ENCODE data around the gene DBNDD2.

The DBNDD2 gene

DNA sequence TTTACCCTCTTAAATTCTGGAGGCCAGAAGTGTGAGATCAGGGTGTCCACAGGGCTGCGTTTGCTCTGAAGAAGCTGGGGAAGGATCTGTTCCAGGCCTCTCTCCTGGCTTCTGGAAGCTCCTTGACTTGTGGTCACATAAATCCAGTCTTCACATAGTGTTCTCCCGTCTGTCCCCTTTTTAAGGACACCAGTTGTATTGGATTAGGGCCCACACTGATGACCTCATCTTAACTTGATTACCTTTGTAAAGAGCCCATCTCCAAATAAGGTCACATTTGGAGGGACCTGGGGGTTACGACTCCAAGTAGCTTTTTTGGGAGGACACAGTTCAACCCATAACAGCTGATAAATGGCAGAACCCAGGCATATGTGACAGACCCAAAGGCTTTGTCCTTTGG lies 41.4 kb downstream of the DBNDD2 start:
- no peak for DNase-seq (ENCODE audit: low spot score)

GRCh38 chr20:45450097-45450818 lies 42.2 kb downstream of the DBNDD2 start:
- no peak for DNase-seq (ENCODE audit: low spot score)

DNA sequence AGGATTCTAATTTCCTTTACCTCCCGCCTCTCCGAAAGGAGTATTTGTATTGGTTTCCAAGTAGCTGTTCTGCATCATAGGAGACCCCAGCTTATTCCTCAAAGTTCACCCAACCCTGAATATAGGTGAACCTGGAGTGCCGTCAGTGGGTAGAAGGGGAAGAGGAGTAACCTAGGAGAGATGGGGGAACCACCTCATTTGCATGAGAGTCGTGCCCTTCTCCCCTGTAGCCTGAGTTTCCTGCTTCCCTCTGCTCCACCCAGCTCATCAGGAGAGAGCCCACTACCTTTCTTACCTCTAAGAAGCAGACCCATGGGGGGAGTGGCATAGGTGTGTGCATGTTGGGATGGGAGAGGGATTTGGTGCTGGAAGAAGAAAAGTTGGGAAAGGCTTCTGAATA lies 44.1 kb downstream of the DBNDD2 start:
- no peak for DNase-seq (ENCODE audit: low spot score)

DNA sequence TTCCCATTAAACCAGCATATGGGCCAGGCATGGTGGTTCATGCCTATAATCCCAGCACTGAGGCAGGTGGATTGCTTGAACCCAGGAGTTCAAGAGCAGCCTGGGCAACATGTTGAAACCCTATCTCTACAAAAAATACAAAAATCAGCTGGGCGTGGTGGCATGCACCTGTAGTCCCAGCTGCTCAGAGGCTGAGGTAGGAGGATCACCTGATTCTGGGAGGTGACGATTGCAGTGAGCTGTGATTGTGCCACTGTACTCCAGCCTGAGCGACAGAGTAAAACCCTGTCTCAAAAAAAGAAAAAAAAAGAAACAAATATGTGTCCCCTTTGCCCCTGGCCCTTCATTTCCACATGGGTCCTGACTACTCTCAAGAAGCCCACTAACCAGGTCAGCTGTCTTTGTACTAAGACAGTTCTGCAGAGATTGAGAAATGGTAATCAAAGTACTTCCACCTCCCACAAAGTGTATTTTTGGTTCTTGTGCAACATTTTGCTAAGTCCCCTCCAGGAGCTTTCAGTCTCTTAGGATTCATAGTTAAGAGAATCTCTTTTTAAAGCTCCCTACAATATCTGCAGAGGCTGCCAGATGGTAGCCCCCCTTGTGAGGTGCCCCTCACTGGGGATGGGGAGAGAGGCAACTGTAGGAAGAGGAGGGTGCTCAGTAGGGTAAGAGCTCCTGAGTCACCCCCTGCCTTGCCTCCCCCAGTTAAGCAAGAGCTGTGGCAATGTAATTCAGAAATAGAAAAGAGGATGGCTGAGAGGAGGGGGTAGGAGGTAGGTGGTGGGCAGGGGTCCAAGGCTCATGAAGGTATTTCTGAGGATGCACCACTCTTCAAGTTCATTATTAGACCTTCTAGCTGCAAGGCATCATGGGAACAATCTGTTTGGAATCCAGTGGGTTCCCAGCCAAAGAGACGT lies 44.9 kb downstream of the DBNDD2 start:
- DNase-seq (ENCODE audit: low spot score): no peak

DNA sequence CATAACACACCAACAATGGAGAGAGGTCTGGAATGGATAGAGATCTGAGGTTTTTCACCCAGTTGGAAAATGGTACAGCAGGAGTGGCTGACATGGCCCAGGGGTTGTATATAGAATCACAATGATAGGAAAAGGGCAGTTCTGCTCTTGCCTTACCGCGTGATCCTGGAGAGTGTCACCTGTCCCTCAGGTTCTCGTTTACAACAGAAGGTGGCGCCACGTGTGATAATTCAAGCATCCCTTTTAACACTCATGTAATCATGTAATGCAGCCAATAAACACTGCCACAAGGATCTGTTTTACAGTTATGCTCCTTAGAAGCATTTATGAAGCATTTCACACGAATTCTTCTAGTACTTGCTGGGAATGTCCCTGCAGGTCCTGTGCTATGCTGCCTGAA lies 48.5 kb downstream of the DBNDD2 start:
- no peak for DNase-seq (ENCODE audit: low spot score)

DNA sequence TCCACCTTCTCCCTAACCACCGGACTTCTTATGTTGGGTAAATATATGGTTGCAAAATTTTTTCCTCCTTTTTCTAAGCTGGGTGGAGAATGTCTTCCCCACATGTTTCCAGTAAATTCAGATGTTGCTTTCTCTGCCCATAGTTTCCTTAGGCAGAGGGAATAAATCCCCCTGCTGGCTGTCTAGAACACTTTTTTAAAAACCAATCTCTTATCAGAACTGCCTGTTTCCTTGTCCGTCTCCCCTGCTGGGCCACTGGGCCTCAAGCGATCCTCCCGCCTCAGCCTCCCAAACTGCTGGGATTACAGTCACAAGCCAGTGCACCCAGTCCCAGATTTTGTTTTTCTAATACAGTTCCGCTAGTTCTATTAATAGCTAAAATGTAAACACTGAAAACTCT lies 51.5 kb downstream of the DBNDD2 start:
- DNase-seq (ENCODE audit: low spot score): no peak

Data from ecto neural progenitor cell (in vitro differentiated cells).